HG02943 (cell line): ENCODE data around the gene PDGFA.

Experiments used
- ATAC-seq: cut with Tn5 transposase; IDR thresholded peaks from one replicate; pipeline ENCODE4 v1.9.1; 2021; ENCODE audit warnings: mild to moderate bottlenecking, low read depth, moderate library complexity; ENCODE audit not compliant: unreplicated experiment

Gene PDGFA

GRCh38 chr7:477626-478220, 41.9 kb downstream of the PDGFA start:
- no peak for ATAC-seq

- ATAC-seq: no peak
These were observed 42.8 kb downstream of the PDGFA start for GRCh38 chr7:476736-477360.

- ATAC-seq: no peak
These were observed 43.6 kb downstream of the PDGFA start for GRCh38 chr7:475951-476441.

GRCh38 chr7:475425-475728, 44.3 kb downstream of the PDGFA start:
- no peak for ATAC-seq

GRCh38 chr7:474605-475424, 44.8 kb downstream of the PDGFA start:
- no peak for ATAC-seq

GRCh38 chr7:473870-474604, 45.6 kb downstream of the PDGFA start:
- ATAC-seq: no peak

- ATAC-seq: no peak
These were observed 46.4 kb downstream of the PDGFA start for GRCh38 chr7:473211-473734.

- no peak for ATAC-seq
These were observed 47.0 kb downstream of the PDGFA start for GRCh38 chr7:472640-472957.

- ATAC-seq: no peak
These were observed 47.6 kb downstream of the PDGFA start for GRCh38 chr7:471866-472639.

GRCh38 chr7:471191-471865, 48.3 kb downstream of the PDGFA start:
- no peak for ATAC-seq

GRCh38 chr7:469563-469961, 50.1 kb downstream of the PDGFA start:
- ATAC-seq: no peak

- ATAC-seq: no peak
These were observed 50.7 kb downstream of the PDGFA start for GRCh38 chr7:468681-469562.

GRCh38 chr7:467856-468545, 51.6 kb downstream of the PDGFA start:
- ATAC-seq: no peak

- ATAC-seq: no peak
These were observed 52.2 kb downstream of the PDGFA start for GRCh38 chr7:467393-467828.

GRCh38 chr7:466465-467191, 53.0 kb downstream of the PDGFA start:
- no peak for ATAC-seq

GRCh38 chr7:465710-466400, 53.8 kb downstream of the PDGFA start:
- ATAC-seq: no peak
